ENCODE results near the gene RLBP1. TPM values are rescaled to one million over a fixed set of nuclear protein-coding genes. Genes with fewer than 3 reads are reported as not detected.

The RLBP1 gene
- not detected in 2 replicates for total RNA-seq (2011; cell fraction: chromatin; rRNA removed; ENCODE audit: low replicate concordance)
- total RNA-seq (2011; cell fraction: nucleolus; rRNA removed), result not detected in 2 replicates
- not detected in 2 replicates for total RNA-seq (2011; cell fraction: nucleoplasm; rRNA removed)
- total RNA-seq (2014; rRNA removed) (0.05 TPM in 1 of 2 replicates, not detected in the other), total RNA-seq (2014; rRNA removed; fragmentation: Illumina TruSeq; extraction: Trizol) (not detected in 2 replicates), total RNA-seq (2015; rRNA removed; fragmentation: Illumina TruSeq; extraction: Trizol) (not detected in 2 replicates), total RNA-seq (2021) (not detected in 2 replicates), polyA plus RNA-seq (2011; rRNA removed) (not detected in 2 replicates), polyA plus RNA-seq (2014; fragmentation: Illumina TruSeq; extraction: Trizol) (not detected in 2 replicates), polyA plus RNA-seq (2014; fragmentation: Nextera tagmentation; extraction: Ambion mirVana) (not detected), polyA plus RNA-seq (2014; rRNA removed) (not detected in 2 replicates), polyA minus RNA-seq (2011; rRNA and poly(A)+ RNA removed) (not detected in 2 replicates), Bru-seq, nascent RNA (percentile 11 among the genes with signal in this experiment), BruChase-seq, experiment 1, labeled RNA remaining after a 2-hour chase (not detected), BruChase-seq, experiment 2, labeled RNA remaining after a 6-hour chase (percentile 8 among the genes with signal in this experiment)
- polyA plus RNA-seq (2011; cell fraction: cytosol; rRNA removed), result not detected in 2 replicates
- not detected in 2 replicates for polyA plus RNA-seq (2011; cell fraction: nucleus; rRNA removed)
- 0.13 and 0.57 TPM in 2 replicates for polyA plus RNA-seq (2012)
- polyA minus RNA-seq (2011; cell fraction: cytosol; rRNA and poly(A)+ RNA removed), result not detected in 2 replicates
- not detected in 2 replicates for polyA minus RNA-seq (2011; cell fraction: nucleus; rRNA and poly(A)+ RNA removed)
- long read RNA-seq, experiment 1, result 0 reads
- long read RNA-seq, experiment 2, result 0 reads
- long read RNA-seq, experiment 3, result 0 reads

GRCh38 chr15:89221543-89221942, at the start of gene RLBP1:
RLBP1 (minus strand) TSS chr15:89221579; CDS start chr15:89218975, 2,604 bp downstream.
- H4K20me1 ChIP-seq (replicated peaks; ENCODE audit: control insufficient read depth, insufficient read depth, low read length), result no peaks in the 10 kb centered on the region
- whole genome bisulfite sequencing (ENCODE audit: insufficient coverage, low coverage, missing lambda C conversion rate), result 25% methylated on average over 10 of the region's 11 CpGs
- ChIA-PET CTCF (ENCODE audit: low intra/inter-chr PET ratio) (no interaction called here), POLR2A (no interaction called here)
- no peak for ATAC-seq
- in situ Hi-C loops (cut with MboI) (no loop called here), intact Hi-C loops (cut with micrococcal nuclease) (no loop called here)
- H3K4me1 ChIP-seq (replicated peaks in 1 of 2; ENCODE audit: control insufficient read depth in 2 of 2, insufficient read depth in 2 of 2, low read length in 2 of 2), result peaks cover 9 to 14% of the 10 kb centered on the region in 2 experiments; a peak in 4 of 5 replicates
- DNase-seq (ENCODE audit: extremely low read depth in 1 of 4, low spot score in 3 of 4), result no peak
- no peak within 1 kb of the TSS for H3K27ac ChIP-seq (ENCODE audit: extremely low read depth, low read depth, low read length)
- H3K4me3 ChIP-seq, result no peak within 1 kb of the TSS
- no TSS peak for BruUV-seq (replicated peaks)
- H3K36me3 ChIP-seq (ENCODE audit: control insufficient read depth, insufficient read depth, low read length), result no peaks in the 10 kb centered on the region
- H3K4me2 ChIP-seq (ENCODE audit: insufficient read depth, low read length), result no peak within 1 kb of the TSS
- H3K79me2 ChIP-seq (ENCODE audit: control insufficient read depth, insufficient read depth, low read length), result no peaks in the 10 kb centered on the region
- peaks cover 17 to 30% of the 10 kb centered on the region in 2 experiments; a peak in 4 of 5 replicates for H3K27me3 ChIP-seq (ENCODE audit: control insufficient read depth in 2 of 2, insufficient read depth in 2 of 2, low read length in 2 of 2)
- TF ChIP-seq DACH1 (IDR thresholded peaks at IDR 0.05; ENCODE audit: partially characterized antibody) (no peak), RFX7 (CRISPR knock-in tag; IDR thresholded peaks at IDR 0.05) (no peak), ATF2 (CRISPR knock-in tag; IDR thresholded peaks at IDR 0.05) (no peak), NONO (IDR thresholded peaks at IDR 0.05; ENCODE audit: low read depth in 2 of 2, low read length in 1 of 2) (no peak), ZNF274 (IDR thresholded peaks at IDR 0.05; ENCODE audit: borderline replicate concordance, low read depth, low read length) (no peak), RBM14 (IDR thresholded peaks at IDR 0.05; ENCODE audit: borderline replicate concordance, insufficient read depth, low read depth, low read length) (no peak), WHSC1 (IDR thresholded peaks at IDR 0.05; ENCODE audit: low read length) (no peak)
- H3K9me3 ChIP-seq (replicated peaks; ENCODE audit: control insufficient read depth, insufficient read depth, low read depth, low read length), result no peaks in the 10 kb centered on the region
- FAIRE-seq, result no peak
- peak within 1 kb of the TSS in 1 of 2 experiments; percentile 80; a peak in 2 of 4 replicates for H3K9ac ChIP-seq (ENCODE audit: insufficient read depth in 1 of 2, low read depth in 2 of 2, low read length in 2 of 2)
- no peaks in the 10 kb centered on the region for H3K9me1 ChIP-seq (ENCODE audit: control insufficient read depth, insufficient read depth, low read length)
- 0 out of 2 replicates have a peak within 1 kb of the TSS, but pooled peaks have one; percentile 14 for H2AFZ ChIP-seq (ENCODE audit: low read depth, low read length)

All from K562 (cell line).